Amniotic stem cell (primary cell): ENCODE data around the gene MAVS.

Experiments
- DNase-seq: peaks from one replicate; lab custom pipeline; 2025; lab: John Stamatoyannopoulos, UW

The MAVS gene

DNA sequence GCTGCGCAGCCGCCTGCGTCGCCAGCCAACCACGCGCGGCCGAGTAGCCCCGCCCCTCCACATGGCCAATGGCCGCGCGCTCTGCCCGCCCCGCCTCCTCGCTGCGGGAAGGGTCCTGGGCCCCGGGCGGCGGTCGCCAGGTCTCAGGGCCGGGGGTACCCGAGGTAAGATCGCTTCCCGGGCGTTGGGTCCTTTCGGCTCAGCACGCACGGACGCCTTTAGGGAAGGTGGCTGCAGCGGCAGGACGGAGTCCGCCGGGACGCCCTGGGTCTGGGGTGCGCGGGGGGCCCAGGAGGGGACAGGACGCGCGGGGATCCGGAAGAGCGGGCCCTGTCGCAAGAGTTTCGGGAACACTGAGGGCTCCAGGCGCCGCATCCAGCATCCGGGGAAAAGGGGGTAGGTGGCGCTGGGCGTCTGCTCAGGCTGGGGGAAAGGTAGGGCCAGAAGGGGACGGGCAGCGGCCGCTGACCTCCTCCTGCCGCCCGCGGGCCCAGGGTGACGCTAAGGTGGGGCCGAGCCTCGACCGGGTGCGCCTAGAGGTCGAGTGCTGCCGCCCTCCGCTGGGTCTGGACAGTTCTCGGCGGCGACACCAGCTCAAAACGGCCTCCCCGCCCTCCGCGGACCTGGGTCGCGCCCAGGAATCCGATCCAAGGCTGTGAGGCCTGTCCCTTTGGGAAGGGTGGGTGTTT, at the start of gene MAVS:
Gene MAVS (plus strand): TSS at position 95 of the 689 bp plus-strand sequence. CDS start 7,791 bp downstream, outside the sequence.
- peak; percentile 34 for DNase-seq

DNA sequence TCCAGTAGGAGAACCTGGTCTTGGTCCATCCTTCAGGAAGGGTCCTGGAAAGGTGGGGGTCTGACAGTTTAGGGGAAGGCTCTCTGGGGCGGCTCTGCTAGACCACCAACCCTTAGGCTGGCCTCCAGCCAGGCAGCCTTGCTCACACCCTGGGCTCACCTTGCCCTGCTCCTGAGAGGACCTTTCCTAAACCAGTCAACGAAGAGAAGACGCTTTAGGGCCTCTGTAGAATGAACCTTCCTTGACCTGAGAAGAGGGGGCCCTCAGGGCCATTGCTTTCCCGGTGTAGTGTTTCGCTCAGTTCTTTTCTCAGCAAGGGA, 49.4 kb upstream of the MAVS start:
- DNase-seq: no peak

DNA sequence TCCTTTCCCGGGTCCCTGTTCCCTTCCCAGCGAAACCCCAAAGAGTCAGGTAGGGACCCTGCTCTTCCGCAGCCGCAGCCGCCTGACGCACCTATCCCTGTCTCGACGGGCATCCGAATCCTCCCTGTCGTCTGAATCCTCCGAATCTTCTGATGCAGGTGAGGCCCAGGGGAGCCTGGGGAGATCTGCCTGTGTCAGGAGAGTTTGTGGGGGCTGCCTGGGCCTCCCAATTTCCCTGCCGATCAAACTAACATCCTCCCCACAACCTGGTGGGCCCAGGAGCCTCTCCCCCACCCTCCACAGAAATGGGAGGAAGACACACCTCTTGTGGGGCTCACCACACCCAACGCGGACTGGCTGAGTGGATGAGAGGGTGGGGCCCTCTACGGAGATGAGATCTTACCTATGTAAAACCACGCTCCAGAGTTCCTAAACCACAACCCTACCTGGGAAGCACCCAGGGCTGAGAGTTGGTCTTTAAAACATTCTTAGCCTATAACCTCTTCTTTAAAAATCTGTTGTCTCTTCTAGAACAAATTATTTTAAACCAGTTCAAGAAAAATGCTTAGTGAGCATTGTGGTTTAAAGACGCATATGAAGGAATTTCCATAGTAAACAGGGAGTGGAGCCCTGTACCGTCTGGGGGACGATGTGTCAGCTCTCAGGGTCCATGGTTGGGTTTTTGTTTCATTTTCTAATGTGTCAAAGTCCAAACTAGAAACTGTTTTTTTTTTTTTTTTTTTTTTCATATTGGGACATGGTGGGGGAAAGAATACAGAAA, 48.9 kb upstream of the MAVS start:
- DNase-seq: no peak

DNA sequence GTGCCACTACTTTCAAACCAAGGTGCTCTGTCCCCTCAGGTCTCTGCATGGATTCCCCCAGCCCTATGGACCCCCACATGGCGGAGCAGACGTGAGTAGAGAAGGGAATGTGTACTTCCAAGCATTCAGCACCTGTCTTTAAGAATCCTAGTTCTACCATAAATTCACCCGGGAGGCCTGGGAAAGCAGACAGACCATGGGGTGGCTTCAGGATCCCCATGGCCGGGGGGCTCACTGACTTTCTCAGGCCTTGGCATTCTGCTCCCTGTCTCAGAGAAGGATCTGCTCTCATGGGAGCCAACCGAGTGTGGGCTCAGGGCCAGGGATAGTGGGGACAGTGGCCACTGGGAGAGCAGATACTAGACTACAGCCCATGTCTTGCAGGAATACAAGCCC, 48.3 kb upstream of the MAVS start:
- no peak for DNase-seq

DNA sequence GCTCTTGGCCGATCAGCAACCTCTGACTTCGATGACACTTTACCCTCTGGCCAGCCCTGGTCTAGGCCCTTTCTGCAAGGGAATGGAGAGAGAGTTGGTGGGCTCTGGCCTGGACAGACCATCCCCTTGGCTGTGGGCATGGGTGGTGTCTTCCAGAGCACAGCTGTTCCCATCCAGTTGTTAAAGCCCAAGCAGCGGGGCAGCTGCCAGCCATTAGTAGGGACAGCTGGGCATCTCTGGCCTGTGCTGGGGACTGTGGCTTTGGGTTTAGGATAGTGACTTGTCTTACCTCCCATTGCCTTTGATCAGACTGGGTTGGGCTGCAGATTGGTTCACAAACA, 47.8 kb upstream of the MAVS start:
- DNase-seq: no peak

DNA sequence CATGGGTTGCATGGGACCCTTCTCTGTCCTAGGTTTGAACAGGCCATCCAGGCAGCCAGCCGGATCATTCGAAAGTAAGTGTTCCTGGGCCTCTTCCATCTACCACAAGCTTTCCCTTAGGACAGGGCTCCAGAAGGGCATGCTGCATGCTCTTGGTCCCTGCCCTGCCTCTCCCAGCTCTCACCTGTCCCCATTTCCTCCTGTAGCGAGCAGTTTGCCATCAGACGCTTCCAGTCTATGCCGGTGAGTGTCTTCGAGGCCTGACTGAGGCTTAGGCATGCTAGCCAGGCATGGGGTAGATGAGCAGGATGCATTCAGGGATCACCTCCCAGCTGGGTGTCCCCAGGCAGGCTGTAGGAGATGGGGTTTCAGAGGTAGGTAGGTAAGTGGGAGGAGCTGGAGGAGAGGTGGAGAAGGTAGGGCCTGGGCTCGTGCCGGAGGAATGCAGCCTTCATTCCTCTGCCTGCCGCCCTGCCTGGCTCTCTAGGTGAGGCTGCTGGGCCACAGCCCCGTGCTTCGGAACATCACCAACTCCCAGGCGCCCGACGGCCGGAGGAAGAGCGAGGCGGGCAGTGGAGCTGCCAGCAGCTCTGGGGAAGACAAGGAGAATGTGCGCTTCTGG, 46.3 kb upstream of the MAVS start:
- no peak for DNase-seq

DNA sequence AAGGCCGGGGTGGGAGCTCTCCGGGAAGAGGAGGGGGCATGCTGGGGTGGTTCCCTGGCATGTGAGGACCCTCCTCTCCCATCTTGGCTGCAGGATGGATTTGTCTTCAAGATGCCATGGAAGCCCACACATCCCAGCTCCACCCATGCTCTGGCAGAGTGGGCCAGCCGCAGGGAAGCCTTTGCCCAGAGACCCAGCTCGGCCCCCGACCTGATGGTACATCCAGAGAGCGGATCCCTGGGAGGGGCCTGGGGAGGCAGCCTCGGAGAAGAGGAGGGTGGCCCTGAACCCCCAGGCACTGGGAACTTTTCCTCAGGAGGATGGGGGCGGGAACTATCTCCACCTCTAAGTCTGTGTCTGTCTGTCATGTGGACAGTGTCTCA, 45.8 kb upstream of the MAVS start:
- no peak for DNase-seq

DNA sequence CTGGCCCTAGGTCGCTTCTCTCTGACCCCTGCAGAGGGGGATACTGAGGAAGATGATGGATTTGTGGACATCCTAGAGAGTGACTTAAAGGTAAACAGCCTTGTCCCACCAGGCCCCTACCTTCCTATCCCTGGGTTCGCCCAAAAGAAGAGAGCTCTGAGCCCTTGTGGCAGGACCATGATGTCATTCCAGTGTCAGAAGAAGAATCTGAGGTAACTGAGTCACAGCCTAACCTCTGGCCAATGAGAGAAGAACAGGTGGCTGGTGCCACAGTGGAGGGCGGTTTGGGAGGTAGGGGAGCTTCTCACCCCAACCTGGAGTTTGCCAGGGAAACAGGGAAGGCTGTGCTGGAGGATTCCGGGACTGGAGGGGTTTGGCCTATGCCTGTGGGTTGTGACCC, 45.3 kb upstream of the MAVS start:
- DNase-seq: no peak

DNA sequence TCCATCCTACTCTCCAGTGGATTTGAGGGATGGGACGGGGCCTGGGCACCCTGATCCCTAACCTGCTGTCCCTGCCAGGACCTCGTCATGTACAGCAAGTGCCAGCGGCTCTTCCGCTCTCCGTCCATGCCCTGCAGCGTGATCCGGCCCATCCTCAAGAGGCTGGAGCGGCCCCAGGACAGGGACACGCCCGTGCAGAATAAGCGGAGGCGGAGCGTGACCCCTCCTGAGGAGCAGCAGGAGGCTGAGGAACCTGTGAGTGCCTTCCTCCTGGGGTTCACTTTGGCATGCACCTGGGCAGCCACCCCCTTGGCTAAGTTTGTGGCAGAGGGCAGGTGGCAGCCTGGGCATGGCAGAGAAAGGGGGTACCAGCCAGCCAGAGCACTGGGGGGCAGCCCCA, 44.8 kb upstream of the MAVS start:
- DNase-seq: no peak

DNA sequence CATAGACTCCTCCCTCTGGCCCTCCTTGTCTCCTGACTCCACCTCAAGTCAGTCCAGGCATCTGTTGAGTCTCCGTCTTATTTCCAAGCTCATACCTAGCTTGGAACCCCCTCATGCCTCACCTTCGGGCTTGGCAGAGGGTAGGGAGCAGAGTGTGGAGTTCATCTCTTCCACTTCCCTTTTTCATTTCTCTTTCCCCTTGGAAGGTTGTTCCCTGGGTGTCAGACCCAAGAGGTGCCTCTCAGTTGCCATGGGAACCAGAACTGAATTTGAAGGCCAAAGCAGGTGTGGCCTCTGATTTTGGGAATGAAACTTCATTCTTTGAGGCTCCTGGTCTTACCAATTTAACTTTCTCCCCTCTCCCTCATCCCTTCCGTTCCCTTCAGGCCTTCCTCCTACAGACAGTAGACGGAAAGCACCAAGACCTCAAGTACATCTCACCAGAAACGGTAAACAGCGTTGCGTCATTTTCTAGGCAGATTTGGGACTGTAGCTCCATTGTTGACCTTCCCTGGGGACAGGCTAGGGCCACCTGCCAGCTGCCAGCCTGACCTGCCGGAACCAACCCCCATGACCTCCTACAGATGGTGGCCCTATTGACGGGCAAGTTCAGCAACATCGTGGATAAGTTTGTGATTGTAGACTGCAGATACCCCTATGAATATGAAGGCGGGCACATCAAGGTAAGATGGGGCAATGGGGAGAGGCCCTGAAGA, 44.0 kb upstream of the MAVS start:
- DNase-seq: no peak

DNA sequence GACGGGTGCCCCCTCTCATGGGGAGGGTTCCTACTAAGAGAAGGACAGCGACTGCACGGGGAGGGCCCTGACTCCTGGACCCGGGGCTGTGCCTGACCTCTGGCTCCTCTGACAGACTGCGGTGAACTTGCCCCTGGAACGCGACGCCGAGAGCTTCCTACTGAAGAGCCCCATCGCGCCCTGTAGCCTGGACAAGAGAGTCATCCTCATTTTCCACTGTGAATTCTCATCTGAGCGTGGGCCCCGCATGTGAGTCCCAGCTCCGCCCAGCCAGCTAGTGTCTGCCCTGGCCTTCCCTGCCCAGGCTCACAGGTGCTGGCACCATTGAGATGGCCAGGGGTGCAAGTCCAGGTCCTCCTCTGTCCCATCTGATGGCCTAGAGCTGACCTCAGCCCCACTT, 43.3 kb upstream of the MAVS start:
- DNase-seq: no peak

DNA sequence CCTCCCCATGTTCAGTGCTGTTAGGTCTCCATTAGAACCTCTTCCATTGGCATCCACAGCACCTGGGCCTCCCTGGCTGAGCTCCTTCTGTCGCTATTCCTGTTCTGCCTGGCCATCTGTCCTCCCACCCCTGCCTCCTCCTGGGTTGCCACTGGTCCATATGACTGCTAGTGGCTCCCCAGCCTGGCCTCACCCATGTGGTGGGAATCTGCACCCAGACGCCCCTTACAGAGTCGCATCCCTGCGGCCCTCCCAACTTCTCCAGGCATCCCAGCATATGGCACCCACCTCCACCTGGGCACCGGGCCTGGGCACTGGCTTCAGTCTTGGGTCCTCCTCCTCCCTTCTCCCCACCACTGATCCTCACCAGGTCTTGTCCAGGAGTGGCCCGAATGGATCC, 42.8 kb upstream of the MAVS start:
- DNase-seq: no peak

DNA sequence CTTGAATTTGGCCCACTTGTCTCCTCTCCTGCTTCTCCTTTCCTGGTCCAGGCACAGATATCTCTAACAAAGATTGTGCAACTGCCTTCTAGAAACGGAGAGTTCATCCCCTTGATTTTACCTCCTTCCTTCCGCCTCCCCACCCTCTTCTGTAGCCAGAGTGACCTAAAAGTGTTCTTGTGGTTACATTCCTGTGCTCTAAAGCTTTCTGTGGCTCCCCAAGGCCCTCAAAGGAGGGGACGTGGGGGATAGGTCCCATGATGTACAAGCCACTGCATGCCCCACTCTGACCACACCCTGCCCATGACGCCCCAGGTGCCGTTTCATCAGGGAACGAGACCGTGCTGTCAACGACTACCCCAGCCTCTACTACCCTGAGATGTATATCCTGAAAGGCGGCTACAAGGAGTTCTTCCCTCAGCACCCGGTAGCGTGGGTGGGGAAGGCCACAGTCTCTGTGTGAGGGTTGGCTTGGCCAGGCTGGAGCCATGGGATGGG, 42.3 kb upstream of the MAVS start:
- DNase-seq: no peak

DNA sequence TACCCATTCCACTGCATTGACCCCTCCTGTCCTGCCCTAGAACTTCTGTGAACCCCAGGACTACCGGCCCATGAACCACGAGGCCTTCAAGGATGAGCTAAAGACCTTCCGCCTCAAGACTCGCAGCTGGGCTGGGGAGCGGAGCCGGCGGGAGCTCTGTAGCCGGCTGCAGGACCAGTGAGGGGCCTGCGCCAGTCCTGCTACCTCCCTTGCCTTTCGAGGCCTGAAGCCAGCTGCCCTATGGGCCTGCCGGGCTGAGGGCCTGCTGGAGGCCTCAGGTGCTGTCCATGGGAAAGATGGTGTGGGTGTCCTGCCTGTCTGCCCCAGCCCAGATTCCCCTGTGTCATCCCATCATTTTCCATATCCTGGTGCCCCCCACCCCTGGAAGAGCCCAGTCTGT, 41.9 kb upstream of the MAVS start:
- DNase-seq: no peak

DNA sequence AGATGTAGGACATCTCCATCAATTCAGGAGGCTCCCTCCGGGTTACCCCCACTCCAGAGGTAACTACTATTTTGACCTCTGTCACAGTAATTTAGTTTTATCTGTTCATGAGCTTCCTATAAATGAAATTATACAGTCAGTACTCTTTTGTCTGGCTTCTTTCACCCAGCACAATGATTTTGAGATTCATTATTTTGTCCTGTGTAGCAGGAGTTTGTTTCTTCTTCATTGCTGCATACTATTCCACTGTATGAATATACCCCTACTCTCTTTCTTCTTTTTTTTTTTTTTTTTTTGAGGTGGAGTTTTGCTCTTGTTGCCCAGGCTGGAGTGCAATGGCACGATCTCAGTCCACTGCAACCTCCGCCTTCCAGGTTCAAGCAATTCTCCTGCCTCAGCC, 38.1 kb upstream of the MAVS start:
- DNase-seq: no peak

DNA sequence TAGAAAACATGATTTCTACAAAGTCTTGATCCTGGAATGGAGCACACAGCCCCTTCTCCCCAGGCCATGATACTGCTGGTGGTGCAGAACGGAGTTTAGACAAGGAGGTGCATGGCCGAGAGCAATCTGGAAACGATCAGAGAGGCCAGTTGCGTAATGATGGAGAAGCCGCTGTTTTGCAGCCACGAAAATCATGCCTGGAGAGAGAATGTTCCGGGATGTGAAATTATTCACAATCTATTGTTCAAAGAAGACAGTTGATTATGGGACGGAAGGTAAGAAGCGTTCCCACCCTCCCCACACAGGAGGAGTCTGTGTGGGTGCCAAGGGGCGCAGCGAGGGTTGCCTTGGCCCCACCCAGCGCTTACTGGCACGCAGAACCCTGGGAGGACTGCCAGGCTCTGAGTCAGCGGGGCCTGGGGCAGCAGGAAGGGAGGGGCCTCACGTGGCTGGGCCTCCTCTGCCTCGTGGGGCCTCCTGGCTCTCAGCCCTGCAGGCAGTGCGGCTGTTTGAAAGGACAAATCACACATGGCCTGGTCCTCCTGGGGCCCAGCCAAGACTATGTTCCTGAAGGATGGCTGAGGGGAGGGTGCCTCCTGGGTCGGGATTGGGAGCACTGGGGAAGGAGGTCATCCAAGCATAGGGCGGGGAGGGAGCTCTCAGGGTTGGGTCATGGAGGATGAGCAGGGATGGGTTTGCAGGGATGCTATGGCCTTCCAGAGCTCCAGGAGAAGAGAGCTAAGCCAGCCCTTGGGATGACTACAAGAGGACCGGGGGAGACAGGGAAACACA, 35.0 kb upstream of the MAVS start:
- DNase-seq: peak; percentile 90

DNA sequence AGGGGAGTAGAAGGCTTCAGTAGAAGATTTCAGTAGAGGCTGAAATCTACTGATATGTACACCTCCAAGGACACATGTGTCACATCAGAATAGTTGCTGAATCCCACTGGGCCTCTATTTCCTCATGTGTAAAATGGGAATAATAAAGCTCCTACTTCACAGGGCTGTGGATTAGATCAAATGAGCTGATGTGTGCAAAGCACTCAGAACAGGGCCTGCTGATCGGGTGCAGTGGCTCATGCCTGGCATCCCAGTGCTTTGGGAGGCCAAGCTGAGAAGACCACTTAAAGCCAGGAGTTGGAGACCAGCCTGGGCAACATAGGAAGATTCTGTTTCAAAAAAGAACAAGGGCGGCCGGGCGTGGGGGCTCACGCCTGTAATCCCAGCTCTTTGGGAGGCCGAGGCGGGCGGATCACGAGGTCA, 34.4 kb upstream of the MAVS start:
- no peak for DNase-seq

DNA sequence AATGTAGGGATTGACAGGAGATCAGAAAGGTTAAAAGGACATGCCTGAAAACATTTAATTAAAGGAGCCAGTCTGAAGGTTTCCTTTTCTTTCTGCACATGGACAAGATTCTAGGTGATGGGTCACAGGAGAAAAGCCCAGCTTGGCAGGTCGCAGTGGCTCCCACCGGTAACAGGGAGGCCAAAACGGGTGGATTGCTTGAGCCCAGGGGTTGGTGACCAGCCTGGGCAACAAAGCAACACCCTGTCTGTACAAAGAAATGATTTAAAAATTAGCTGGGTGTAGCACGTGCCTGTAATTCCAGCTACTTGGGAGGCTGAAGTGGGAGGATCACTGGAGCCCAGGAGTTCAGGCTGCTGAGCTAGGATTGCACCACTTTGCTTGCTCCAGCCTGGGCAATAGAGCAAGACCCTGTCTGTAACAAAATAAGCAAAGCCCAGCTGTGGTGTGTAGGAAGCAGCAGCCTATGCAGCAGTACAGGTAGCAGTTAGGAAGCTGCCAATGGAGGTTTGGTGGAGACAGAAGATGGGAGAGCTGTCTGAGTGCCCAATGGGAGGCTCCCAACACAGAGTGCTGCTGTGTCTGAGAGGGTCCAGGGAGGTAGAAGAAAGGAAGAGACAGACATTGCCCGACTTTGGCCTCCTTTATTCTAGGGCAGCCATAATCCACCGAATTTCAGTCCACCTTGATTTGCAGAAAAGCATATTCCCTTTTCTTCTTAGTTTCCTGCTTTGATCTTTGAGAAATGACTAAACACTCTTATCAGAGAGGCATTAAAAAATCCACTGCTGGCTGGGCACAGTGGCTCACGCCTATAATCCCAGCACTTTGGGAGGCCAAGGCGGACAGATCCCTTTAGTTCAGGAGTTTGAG, 33.4 kb upstream of the MAVS start:
- DNase-seq: no peak

DNA sequence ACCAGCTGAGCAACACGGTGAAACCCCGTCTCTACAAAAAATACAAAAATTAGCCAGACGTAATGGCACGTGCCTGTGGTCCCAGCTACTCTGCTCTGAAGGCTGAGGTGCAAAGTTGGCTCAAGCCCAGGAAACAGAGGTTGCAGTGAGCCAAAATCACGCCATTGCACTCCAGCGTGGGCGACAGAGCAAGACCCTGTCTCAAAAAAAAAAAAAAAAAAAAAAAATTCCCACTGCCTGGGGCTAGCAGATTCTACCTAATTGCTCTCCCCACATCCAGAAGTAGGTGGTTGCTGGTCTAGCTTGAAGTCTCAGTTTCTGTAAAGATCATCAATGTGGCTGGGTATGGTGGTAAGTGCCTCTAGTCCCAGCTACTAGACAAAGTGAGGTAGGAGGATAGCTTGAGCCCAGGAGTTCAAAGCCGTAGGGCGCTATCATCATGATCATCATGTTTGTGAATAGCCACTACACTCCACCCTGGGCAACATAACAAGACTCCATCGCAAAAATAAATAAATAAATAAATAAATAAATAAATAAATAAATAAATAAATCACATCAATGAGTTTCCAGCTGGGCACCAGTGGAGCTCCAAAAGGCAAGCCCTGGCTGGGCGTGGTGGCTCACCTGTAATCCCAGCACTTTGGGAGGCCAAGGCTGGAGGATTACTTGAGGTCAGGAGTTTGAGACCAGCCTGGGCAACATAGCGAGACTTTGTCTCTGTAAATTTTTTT, 32.6 kb upstream of the MAVS start:
- no peak for DNase-seq

DNA sequence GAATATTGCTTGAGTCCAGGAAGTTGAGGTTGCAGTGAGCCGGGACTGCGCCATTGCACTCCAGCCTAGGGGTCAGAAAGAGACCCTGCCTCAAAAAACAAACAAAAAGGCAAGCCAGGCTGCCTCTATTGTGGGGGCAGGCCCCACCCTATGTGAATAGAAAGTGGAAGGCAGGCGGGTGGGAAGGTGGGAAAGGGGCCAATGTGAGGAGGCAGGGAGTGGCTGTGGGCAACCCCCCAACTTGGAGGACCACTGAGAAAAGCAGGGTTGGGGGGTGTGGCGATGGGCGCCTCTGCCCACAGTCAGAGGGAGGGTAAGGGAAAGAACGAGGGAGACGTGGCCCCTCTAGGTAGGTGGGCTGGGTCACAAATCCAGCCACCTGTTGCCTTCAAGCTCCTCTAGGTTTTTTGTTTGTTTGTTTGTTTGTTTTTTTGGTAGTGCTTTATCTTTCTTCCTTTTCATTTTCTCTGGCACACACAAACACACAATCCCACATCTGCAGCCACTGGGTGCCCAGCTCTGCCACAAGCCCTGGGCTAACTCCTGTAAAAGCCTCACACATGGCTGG, 31.6 kb upstream of the MAVS start:
- DNase-seq: no peak
